IMR-90 (cell line): ENCODE measurements around the gene APOBEC3B. TPM values are rescaled to one million over a fixed set of nuclear protein-coding genes. Genes with fewer than 3 reads are reported as not detected.

Experiments
- ATAC-seq: fragments of 200-7000 bp; cut with Tn5 transposase; 2 replicates; pipeline ENCODE4 v1.9.1; 2020; ENCODE audit warnings: low read depth, mild to moderate bottlenecking, moderate library complexity
- BruUV-seq: library from RNA; stranded (reverse); fragments of 400-500 nt; replicated peaks from 2 replicates; lab custom pipeline; 2021; lab: Mats Ljungman, UMichigan
- CTCF ChIA-PET: fragments of 300-600 bp; formaldehyde crosslinking; extraction: SDS; loops from one replicate; lab custom pipeline; 2021; ENCODE audit warnings: antibody characterized with exemption; lab: Yijun Ruan, JAX
- POLR2A ChIA-PET: fragments of 300-600 bp; sonication (Branson Sonifier 250); formaldehyde crosslinking; loops from one replicate; lab custom pipeline; 2022; ENCODE audit warnings: antibody characterized with exemption; ENCODE audit not compliant: unreplicated experiment; lab: Charles Lee
- DNase-seq: peaks from one replicate; pipeline ENCODE4 v3.0.0; 2013
- H2AFZ ChIP-seq: replicated peaks from 2 replicates; pipeline ENCODE3; 2013; ENCODE audit warnings: low read length, mild to moderate bottlenecking; ENCODE audit not compliant: poor library complexity
- H2AK5ac ChIP-seq: 2 replicates; pipeline ENCODE4 v1.6.1; 2013; ENCODE audit warnings: low read depth, low read length, inconsistent platforms
- H2AK9ac ChIP-seq: replicated peaks from 2 replicates; pipeline ENCODE3; 2013; ENCODE audit warnings: mild to moderate bottlenecking, low read depth, low read length, moderate library complexity; ENCODE audit not compliant: poor library complexity
- H2BK120ac ChIP-seq: 2 replicates; pipeline ENCODE4 v1.6.1; 2013; ENCODE audit warnings: low read depth, low read length, inconsistent platforms
- H2BK15ac ChIP-seq: 3 replicates; pipeline ENCODE4 v1.6.1; 2013; ENCODE audit warnings: low read depth, low read length, inconsistent platforms
- H2BK20ac ChIP-seq: 2 replicates; pipeline ENCODE4 v1.6.1; 2013; ENCODE audit warnings: low read depth, mild to moderate bottlenecking, inconsistent platforms, low read length, moderate library complexity
- H2BK5ac ChIP-seq: 2 replicates; pipeline ENCODE4 v1.6.1; 2013; ENCODE audit warnings: mild to moderate bottlenecking, low read depth, low read length, inconsistent platforms; ENCODE audit not compliant: poor library complexity, severe bottlenecking
- H3K14ac ChIP-seq: replicated peaks from 2 replicates; pipeline ENCODE4 v1.6.1; 2013; ENCODE audit warnings: low read depth, low read length, inconsistent platforms
- H3K18ac ChIP-seq: 2 replicates; pipeline ENCODE4 v1.6.1; 2013; ENCODE audit warnings: low read depth, low read length, control low read depth
- H3K23ac ChIP-seq: 2 replicates; pipeline ENCODE4 v1.6.1; 2013; ENCODE audit warnings: low read depth, low read length, inconsistent platforms
- H3K27ac ChIP-seq: 2 replicates; pipeline ENCODE4 v1.5.1; 2013; ENCODE audit warnings: mild to moderate bottlenecking, control low read depth, low read length; ENCODE audit not compliant: insufficient read depth
- H3K27me3 ChIP-seq: 2 replicates; pipeline ENCODE4 v1.6.1; 2013; ENCODE audit warnings: low read length; ENCODE audit not compliant: control insufficient read depth, insufficient read depth
- H3K36me3 ChIP-seq: 2 replicates; pipeline ENCODE4 v1.6.1; 2013; ENCODE audit warnings: low read length, mixed read lengths; ENCODE audit not compliant: control insufficient read depth, insufficient read depth
- H3K4ac ChIP-seq: 2 replicates; pipeline ENCODE4 v1.6.1; 2013; ENCODE audit warnings: low read depth, low read length, inconsistent platforms
- H3K4me1 ChIP-seq: 2 replicates; pipeline ENCODE4 v1.6.1; 2013; ENCODE audit warnings: low read length, mixed read lengths; ENCODE audit not compliant: control insufficient read depth, insufficient read depth
- H3K4me2 ChIP-seq: 2 replicates; pipeline ENCODE4 v1.6.1; 2013; ENCODE audit warnings: low read depth, mild to moderate bottlenecking, control low read depth, low read length, moderate library complexity
- H3K4me3 ChIP-seq: 2 replicates; pipeline ENCODE4 v1.5.1; 2013; ENCODE audit warnings: low read depth, mild to moderate bottlenecking, control low read depth, low read length, moderate library complexity; ENCODE audit not compliant: insufficient read depth
- H3K56ac ChIP-seq: 2 replicates; pipeline ENCODE4 v1.6.1; 2013; ENCODE audit warnings: low read length, inconsistent platforms; ENCODE audit not compliant: insufficient read depth; ENCODE audit errors: extremely low read depth
- H3K79me1 ChIP-seq, 2 experiments: 2 replicates each; pipeline ENCODE4 v1.6.1; 2013; ENCODE audit warnings: low read length in 2 of 2, inconsistent platforms in 1 of 2, low read depth in 1 of 2
- H3K9ac ChIP-seq: 2 replicates; pipeline ENCODE4 v1.6.1; 2013; ENCODE audit warnings: low read depth, low read length, control low read depth
- H3K9me1 ChIP-seq: 2 replicates; pipeline ENCODE4 v1.6.1; 2013; ENCODE audit warnings: low read length, inconsistent platforms; ENCODE audit not compliant: insufficient read depth
- H3K9me3 ChIP-seq: 2 replicates; pipeline ENCODE4 v1.6.1; 2013; ENCODE audit warnings: low read length; ENCODE audit not compliant: control insufficient read depth, insufficient read depth
- H4K20me1 ChIP-seq: 2 replicates; pipeline ENCODE4 v1.6.1; 2013; ENCODE audit warnings: low read length, inconsistent platforms; ENCODE audit not compliant: insufficient read depth
- H4K5ac ChIP-seq: 2 replicates; pipeline ENCODE4 v1.6.1; 2013; ENCODE audit warnings: mild to moderate bottlenecking, low read depth, low read length, control low read depth
- H4K8ac ChIP-seq, 2 experiments: 2 replicates each; pipeline ENCODE4 v1.6.1; 2013; ENCODE audit warnings: low read depth in 2 of 2, low read length in 2 of 2, control low read depth in 1 of 2, inconsistent platforms in 1 of 2
- H4K91ac ChIP-seq: 2 replicates; pipeline ENCODE4 v1.6.1; 2013; ENCODE audit warnings: low read depth, low read length, inconsistent platforms; ENCODE audit not compliant: insufficient read depth
- BHLHE40 ChIP-seq: fragments of 150-350 bp; IDR thresholded peaks from 2 replicates; pipeline ENCODE4 v1.6.1; 2016; ENCODE audit warnings: mild to moderate bottlenecking, low read depth, low read length
- CEBPB ChIP-seq: IDR thresholded peaks from 2 replicates; pipeline ENCODE4 v1.6.1; 2012; ENCODE audit warnings: low read depth, low read length, improper control_type of control experiment
- CHD1 ChIP-seq: IDR thresholded peaks from 2 replicates; pipeline ENCODE4 v1.6.1; 2012; ENCODE audit warnings: low read depth, low read length, improper control_type of control experiment
- MAFK ChIP-seq: IDR thresholded peaks from 2 replicates; pipeline ENCODE4 v1.6.1; 2012; ENCODE audit warnings: low read depth, low read length, improper control_type of control experiment
- MAZ ChIP-seq: IDR thresholded peaks from 2 replicates; pipeline ENCODE4 v1.6.1; 2012; ENCODE audit warnings: low read depth, mild to moderate bottlenecking, low read length, improper control_type of control experiment, moderate library complexity, borderline replicate concordance
- NFE2L2 ChIP-seq: fragments of 150-350 bp; IDR thresholded peaks from 2 replicates; pipeline ENCODE4 v1.6.1; 2016; ENCODE audit warnings: low read depth, mild to moderate bottlenecking, low read length
- RAD21 ChIP-seq: IDR thresholded peaks from 2 replicates; pipeline ENCODE4 v1.6.1; 2012; ENCODE audit warnings: low read length, improper control_type of control experiment
- RCOR1 ChIP-seq: IDR thresholded peaks from 2 replicates; pipeline ENCODE4 v1.6.1; 2012; ENCODE audit warnings: mild to moderate bottlenecking, low read length, improper control_type of control experiment; ENCODE audit not compliant: insufficient replicate concordance
- WGBS, 2 experiments: methylation state at CpG; one replicate each; pipeline versions ENCODE4 v1.1.5 to v1.1.7; 2013; ENCODE audit warnings: missing lambda C conversion rate in 2 of 2; ENCODE audit not compliant: insufficient read length in 1 of 2; ENCODE audit errors: extremely low coverage in 2 of 2; 5-methylcytosine and 5-hydroxymethylcytosine counted together
- dilution Hi-C: fragments of 300-500 bp; cut with HindIII; formaldehyde crosslinking; loops from one replicate; pipeline ENCODE4 v1.14.3; 2018; ENCODE audit warnings: low sequenced_read_pairs; ENCODE audit not compliant: unreplicated experiment
- in situ Hi-C: fragments of 300-500 bp; cut with MboI; formaldehyde crosslinking; loops from 3 replicates; pipeline ENCODE4 v1.14.3; 2019; ENCODE audit warnings: low sequenced_read_pairs, inconsistent platforms, mixed read lengths
- intact Hi-C: fragments of 100-400 bp; cut with micrococcal nuclease; formaldehyde crosslinking; loops from 2 replicates; pipeline ENCODE4 v1.10.0; 2022
- polyA plus RNA-seq, 3 experiments: library from polyadenylated mRNA; depleted of rRNA; stranded (reverse); fragments of >200 nt; gene quantifications; 2 replicates each; pipeline ENCODE4 v1.2.3, GENCODE V29; 2012; ENCODE audit warnings: low replicate concordance in 1 of 3
- total RNA-seq: library from RNA; depleted of rRNA; stranded (reverse); fragments of >200 nt; gene quantifications from 2 replicates; pipeline ENCODE4 v1.2.3, GENCODE V29; 2012
- TF ChIP-seq, protein P1 (sequence below): fragments of 150-350 bp; IDR thresholded peaks from 2 replicates; pipeline ENCODE4 v1.6.1; 2016; ENCODE audit warnings: low read depth, mild to moderate bottlenecking, low read length, moderate library complexity, borderline replicate concordance
- TF ChIP-seq, protein P2 (sequence below): conservative IDR thresholded peaks from 2 replicates; pipeline ENCODE4 v1.5.1; 2012; ENCODE audit warnings: mild to moderate bottlenecking, low read depth, low read length, improper control_type of control experiment

APOBEC3B gene
- total and polyA plus RNA-seq, 2 of the 4 experiments (the other 2 are of a cell fraction), result 17.6 to 34.2 TPM

DNA sequence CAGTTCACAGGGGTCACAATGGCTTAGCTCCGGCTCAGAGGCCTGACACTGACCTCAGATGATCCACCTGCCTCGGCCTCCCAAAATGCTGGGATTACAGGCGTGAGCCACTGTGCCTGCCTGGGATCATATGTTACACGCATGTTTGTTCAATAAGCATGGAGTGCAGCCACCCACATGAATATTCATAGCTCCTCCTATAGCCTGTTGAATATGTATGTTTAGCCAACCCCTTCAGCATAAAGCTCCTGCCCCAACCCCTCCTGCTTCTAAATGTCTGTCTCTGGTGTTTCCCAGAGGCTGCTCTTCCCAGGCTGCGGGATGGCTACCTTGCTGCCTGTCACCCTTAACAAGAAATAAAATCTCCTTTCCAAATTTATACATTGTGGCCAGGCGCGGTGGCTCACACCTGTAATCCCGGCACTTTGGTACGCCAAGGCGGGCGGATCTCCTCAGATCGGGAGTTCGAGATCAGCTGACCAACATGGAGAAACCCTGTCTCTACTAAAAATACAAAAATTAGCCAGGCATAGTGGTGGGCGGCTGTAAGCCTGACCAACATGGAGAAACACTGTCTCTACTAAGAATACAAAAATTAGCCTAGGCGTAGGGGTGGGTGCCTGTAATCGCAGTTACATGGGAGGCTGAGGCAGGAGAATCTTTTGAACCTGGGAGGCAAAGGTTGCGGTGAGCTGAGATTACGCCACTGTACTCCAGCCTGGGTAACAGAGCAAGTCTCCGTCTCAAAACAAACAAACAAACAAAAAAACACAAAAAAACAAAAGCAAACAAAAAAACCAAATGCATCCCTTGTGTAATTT, 57.4 kb downstream of the APOBEC3B start:
- H3K4me3 ChIP-seq, result no peak overlapping the region

More for the DNA sequence above, 57.4 kb downstream of the APOBEC3B start:
- Histone ChIP-seq H4K91ac (no peak overlapping the region), H2BK20ac (no peak overlapping the region), H3K4me1 (peaks cover 3% of the 10 kb centered on the region; the same call in 1 of the 2 replicates), H4K20me1 (no peaks in the 10 kb centered on the region), H3K56ac (no peak overlapping the region), H3K18ac (no peak overlapping the region), H2BK15ac (no peak overlapping the region), H4K8ac (peak overlapping the region; percentile 54 to 92; a peak in 2 of 4 replicates), H2BK120ac (no peak overlapping the region), H2AK5ac (no peak overlapping the region; the same call in 1 of the 2 replicates), H3K9me3 (no peaks in the 10 kb centered on the region), H3K4ac (peak overlapping the region; percentile 42; the same call in 1 of the 2 replicates), H3K9me1 (peaks cover 4% of the 10 kb centered on the region), H3K36me3 (peaks cover 8% of the 10 kb centered on the region), H3K79me1 (peaks cover 15 to 16% of the 10 kb centered on the region in 2 experiments), H4K5ac (no peak overlapping the region; the same call in 1 of the 2 replicates), H3K27me3 (no peaks in the 10 kb centered on the region), H3K4me2 (no peak overlapping the region), H2AFZ (no peak overlapping the region), H3K14ac (no peak overlapping the region), H3K9ac (no peak overlapping the region), H3K23ac (no peak overlapping the region), H3K27ac (no peak overlapping the region), H2BK5ac (no peak overlapping the region), H2AK9ac (no peak overlapping the region)
- TF ChIP-seq MAZ (no peak), BHLHE40 (no peak), NFE2L2 (no peak), RAD21 (no peak), RCOR1 (no peak), CHD1 (no peak), CEBPB (no peak), MAFK (no peak)
- TF ChIP-seq, protein P1, sequence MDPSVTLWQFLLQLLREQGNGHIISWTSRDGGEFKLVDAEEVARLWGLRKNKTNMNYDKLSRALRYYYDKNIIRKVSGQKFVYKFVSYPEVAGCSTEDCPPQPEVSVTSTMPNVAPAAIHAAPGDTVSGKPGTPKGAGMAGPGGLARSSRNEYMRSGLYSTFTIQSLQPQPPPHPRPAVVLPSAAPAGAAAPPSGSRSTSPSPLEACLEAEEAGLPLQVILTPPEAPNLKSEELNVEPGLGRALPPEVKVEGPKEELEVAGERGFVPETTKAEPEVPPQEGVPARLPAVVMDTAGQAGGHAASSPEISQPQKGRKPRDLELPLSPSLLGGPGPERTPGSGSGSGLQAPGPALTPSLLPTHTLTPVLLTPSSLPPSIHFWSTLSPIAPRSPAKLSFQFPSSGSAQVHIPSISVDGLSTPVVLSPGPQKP, result no peak
- TF ChIP-seq, protein P2, sequence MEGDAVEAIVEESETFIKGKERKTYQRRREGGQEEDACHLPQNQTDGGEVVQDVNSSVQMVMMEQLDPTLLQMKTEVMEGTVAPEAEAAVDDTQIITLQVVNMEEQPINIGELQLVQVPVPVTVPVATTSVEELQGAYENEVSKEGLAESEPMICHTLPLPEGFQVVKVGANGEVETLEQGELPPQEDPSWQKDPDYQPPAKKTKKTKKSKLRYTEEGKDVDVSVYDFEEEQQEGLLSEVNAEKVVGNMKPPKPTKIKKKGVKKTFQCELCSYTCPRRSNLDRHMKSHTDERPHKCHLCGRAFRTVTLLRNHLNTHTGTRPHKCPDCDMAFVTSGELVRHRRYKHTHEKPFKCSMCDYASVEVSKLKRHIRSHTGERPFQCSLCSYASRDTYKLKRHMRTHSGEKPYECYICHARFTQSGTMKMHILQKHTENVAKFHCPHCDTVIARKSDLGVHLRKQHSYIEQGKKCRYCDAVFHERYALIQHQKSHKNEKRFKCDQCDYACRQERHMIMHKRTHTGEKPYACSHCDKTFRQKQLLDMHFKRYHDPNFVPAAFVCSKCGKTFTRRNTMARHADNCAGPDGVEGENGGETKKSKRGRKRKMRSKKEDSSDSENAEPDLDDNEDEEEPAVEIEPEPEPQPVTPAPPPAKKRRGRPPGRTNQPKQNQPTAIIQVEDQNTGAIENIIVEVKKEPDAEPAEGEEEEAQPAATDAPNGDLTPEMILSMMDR, result no peak
- DNase-seq, result no peak
- dilution Hi-C loops, result no loop called here
- in situ Hi-C loops, result no loop called here
- POLR2A ChIA-PET, result no interaction called here
- intact Hi-C loops, result no loop called here
- no peak for ATAC-seq
- no TSS peak for BruUV-seq
- CTCF ChIA-PET, result no interaction called here
- 90% methylated on average over 9 of the region's 19 CpGs; no CpG with 5 or more reads in 1 of the 2 experiments for WGBS, 2 experiments
